GM12878 (cell line): Measurements from ENCODE around the gene SCARB1.

ENCODE experiments used
- CHD2 ChIP-seq: IDR thresholded peaks from 2 replicates; pipeline ENCODE4 v1.6.1; 2011; ENCODE audit warnings: low read depth, low read length, improper control_type of control experiment, borderline replicate concordance
- CREB1 ChIP-seq: IDR thresholded peaks from 2 replicates; pipeline ENCODE4 v1.6.1; 2012; ENCODE audit warnings: low read depth, mild to moderate bottlenecking, inconsistent platforms
- HCFC1 ChIP-seq: fragments of 150-350 bp; IDR thresholded peaks from 2 replicates; pipeline ENCODE4 v1.6.1; 2014; ENCODE audit warnings: low read length
- NR2F1 ChIP-seq: fragments of 450-650 bp; conservative IDR thresholded peaks from 2 replicates; pipeline ENCODE4 v1.6.1; 2017; ENCODE audit warnings: mild to moderate bottlenecking
- TCF12 ChIP-seq: IDR thresholded peaks from 2 replicates; pipeline ENCODE4 v1.6.1; 2011; ENCODE audit warnings: low read depth, mild to moderate bottlenecking, low read length
- TF ChIP-seq, protein P1 (sequence below): fragments of 450-650 bp; IDR thresholded peaks from 2 replicates; pipeline ENCODE4 v1.6.1; 2016; ENCODE audit warnings: mild to moderate bottlenecking
- TF ChIP-seq, protein P2 (sequence below), 3 experiments: IDR thresholded peaks in 2 of 3; conservative IDR thresholded peaks in 1 of 3; 2 replicates each; pipeline ENCODE4 v1.5.1; 2011; ENCODE audit warnings: low read depth in 3 of 3, low read length in 3 of 3, mild to moderate bottlenecking in 3 of 3, control low read depth in 2 of 3, moderate library complexity in 2 of 3, inconsistent platforms in 1 of 3, mixed read lengths in 1 of 3; ENCODE audit not compliant: control insufficient read depth in 2 of 3, insufficient read depth in 1 of 3; ENCODE audit errors: extremely low read depth in 1 of 3
- TF ChIP-seq, protein P3 (sequence below): fragments of 450-650 bp; IDR thresholded peaks from 2 replicates; pipeline ENCODE4 v1.6.1; 2017; ENCODE audit warnings: borderline replicate concordance

DNA sequence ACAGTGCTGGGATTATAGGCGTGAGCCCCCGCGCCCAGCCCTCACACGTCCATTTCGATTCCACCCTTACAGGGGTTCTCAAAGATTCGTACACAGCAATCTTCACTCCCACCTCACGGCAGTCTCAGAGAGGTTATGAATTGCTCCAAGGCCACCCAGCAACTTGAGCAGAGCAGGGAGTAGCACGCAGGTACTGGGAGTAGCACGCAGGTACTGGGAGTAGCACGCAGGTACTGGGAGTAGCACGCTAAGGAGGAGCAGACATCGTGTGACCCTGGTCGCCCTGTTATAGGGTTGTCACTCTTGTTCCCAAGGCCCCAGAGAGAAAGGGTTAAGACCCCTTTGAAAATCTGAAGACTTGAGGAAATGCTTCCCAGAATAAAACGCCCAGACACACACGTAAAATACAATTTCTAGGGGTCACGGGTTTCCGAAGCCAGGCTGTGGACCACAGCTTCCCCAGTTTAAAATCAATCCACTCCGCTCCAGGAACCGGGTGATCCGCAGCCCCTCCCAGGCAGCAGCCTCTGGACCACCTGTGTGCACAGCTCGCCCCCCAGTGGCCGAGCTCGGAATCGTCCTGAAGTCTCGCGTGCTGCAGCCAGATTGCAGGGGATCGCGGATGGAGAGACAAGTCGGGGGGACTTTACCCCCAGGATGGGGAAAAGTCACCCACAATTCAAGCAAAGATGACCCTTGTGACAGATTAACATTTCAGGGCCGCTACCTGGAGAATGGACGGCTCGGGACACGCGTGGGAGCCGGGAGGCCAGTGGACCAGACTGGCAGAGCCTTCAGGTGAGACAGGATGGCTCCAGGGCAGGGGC, 92.0 kb downstream of the SCARB1 start:
- peak; percentile 70; the same call in 1 of the 2 replicates for TF ChIP-seq TCF12
- TF ChIP-seq, protein P1, sequence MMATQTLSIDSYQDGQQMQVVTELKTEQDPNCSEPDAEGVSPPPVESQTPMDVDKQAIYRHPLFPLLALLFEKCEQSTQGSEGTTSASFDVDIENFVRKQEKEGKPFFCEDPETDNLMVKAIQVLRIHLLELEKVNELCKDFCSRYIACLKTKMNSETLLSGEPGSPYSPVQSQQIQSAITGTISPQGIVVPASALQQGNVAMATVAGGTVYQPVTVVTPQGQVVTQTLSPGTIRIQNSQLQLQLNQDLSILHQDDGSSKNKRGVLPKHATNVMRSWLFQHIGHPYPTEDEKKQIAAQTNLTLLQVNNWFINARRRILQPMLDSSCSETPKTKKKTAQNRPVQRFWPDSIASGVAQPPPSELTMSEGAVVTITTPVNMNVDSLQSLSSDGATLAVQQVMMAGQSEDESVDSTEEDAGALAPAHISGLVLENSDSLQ: no peak
- TF ChIP-seq CHD2: 0 out of 2 replicates have a peak, but pooled peaks have one; percentile 43
- no peak; the same call in 1 of the 2 replicates for TF ChIP-seq HCFC1
- no peak for TF ChIP-seq NR2F1
- TF ChIP-seq, protein P2, sequence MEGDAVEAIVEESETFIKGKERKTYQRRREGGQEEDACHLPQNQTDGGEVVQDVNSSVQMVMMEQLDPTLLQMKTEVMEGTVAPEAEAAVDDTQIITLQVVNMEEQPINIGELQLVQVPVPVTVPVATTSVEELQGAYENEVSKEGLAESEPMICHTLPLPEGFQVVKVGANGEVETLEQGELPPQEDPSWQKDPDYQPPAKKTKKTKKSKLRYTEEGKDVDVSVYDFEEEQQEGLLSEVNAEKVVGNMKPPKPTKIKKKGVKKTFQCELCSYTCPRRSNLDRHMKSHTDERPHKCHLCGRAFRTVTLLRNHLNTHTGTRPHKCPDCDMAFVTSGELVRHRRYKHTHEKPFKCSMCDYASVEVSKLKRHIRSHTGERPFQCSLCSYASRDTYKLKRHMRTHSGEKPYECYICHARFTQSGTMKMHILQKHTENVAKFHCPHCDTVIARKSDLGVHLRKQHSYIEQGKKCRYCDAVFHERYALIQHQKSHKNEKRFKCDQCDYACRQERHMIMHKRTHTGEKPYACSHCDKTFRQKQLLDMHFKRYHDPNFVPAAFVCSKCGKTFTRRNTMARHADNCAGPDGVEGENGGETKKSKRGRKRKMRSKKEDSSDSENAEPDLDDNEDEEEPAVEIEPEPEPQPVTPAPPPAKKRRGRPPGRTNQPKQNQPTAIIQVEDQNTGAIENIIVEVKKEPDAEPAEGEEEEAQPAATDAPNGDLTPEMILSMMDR (IDR thresholded peaks at IDR 0.05 in 2 of 3, conservative IDR thresholded peaks at IDR 0.05 in 1 of 3; ENCODE audit: control insufficient read depth in 2 of 3, extremely low read depth in 1 of 3, insufficient read depth in 1 of 3, low read depth in 3 of 3, low read length in 3 of 3): peak; percentile 98 to 99 (median 99); a peak in 5 of 6 replicates
- no peak for TF ChIP-seq CREB1
- TF ChIP-seq, protein P3, sequence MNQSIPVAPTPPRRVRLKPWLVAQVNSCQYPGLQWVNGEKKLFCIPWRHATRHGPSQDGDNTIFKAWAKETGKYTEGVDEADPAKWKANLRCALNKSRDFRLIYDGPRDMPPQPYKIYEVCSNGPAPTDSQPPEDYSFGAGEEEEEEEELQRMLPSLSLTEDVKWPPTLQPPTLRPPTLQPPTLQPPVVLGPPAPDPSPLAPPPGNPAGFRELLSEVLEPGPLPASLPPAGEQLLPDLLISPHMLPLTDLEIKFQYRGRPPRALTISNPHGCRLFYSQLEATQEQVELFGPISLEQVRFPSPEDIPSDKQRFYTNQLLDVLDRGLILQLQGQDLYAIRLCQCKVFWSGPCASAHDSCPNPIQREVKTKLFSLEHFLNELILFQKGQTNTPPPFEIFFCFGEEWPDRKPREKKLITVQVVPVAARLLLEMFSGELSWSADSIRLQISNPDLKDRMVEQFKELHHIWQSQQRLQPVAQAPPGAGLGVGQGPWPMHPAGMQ: no peak
